ENCODE data around the gene LITAF. TPM values are rescaled to one million over a fixed set of nuclear protein-coding genes. Genes with fewer than 3 reads are reported as not detected.
A peak's percentile ranks its signal among the peaks of the same experiment; 100 is the strongest.
"Not testable (repeated sequence)": the region's sequence is repeated elsewhere in the genome, so short reads cannot be mapped to it uniquely, and the experiment has no call there.

Gene LITAF
- total RNA-seq, 6 experiments from 2014 or later, result 114 to 143 (median 135) TPM

- Mint-ChIP-seq H3K36me3 (ENCODE audit: low read depth) (peaks cover 15% of the 10 kb centered on the region), H3K9me3 (no peaks in the 10 kb centered on the region), H3K27ac (peak overlapping the region; percentile 98)
Observed at GRCh38 chr16:11562411-11562810, 24.3 kb downstream of the LITAF start.

GRCh38 chr16:11561856-11562255, 24.9 kb downstream of the LITAF start:
- H3K27ac Mint-ChIP-seq, result peak overlapping the region; percentile 98
- no peak for TF ChIP-seq CTCF (IDR thresholded peaks at IDR 0.05)
- peaks cover 3% of the 10 kb centered on the region for H3K9me3 Mint-ChIP-seq
- no peak for DNase-seq
- peaks cover 42% of the 10 kb centered on the region for H3K4me1 Mint-ChIP-seq (ENCODE audit: low read depth)
- peaks cover 20% of the 10 kb centered on the region for H3K36me3 Mint-ChIP-seq (ENCODE audit: low read depth)
- H3K27me3 Mint-ChIP-seq (ENCODE audit: insufficient read depth), result no peaks in the 10 kb centered on the region; the same call in 1 of the 2 replicates
- H3K4me3 Mint-ChIP-seq, result peak overlapping the region; percentile 80

More at GRCh38 chr16:11562411-11562810, 24.3 kb downstream of the LITAF start:
- H3K4me1 Mint-ChIP-seq (ENCODE audit: low read depth), result peaks cover 42% of the 10 kb centered on the region
- no peak for TF ChIP-seq CTCF (IDR thresholded peaks at IDR 0.05)
- DNase-seq, result no peak
- no peak overlapping the region for H3K4me3 Mint-ChIP-seq
- no peaks in the 10 kb centered on the region; the same call in 1 of the 2 replicates for H3K27me3 Mint-ChIP-seq (ENCODE audit: insufficient read depth)

- H3K27ac Mint-ChIP-seq, result peak overlapping the region; percentile 98
- peaks cover 40% of the 10 kb centered on the region for H3K4me1 Mint-ChIP-seq (ENCODE audit: low read depth)
- H3K27me3 Mint-ChIP-seq (ENCODE audit: insufficient read depth), result no peaks in the 10 kb centered on the region; the same call in 1 of the 2 replicates
- peaks cover 20% of the 10 kb centered on the region for H3K36me3 Mint-ChIP-seq (ENCODE audit: low read depth)
- H3K4me3 Mint-ChIP-seq, result peak overlapping the region; percentile 80
- peaks cover 7% of the 10 kb centered on the region for H3K9me3 Mint-ChIP-seq
- TF ChIP-seq CTCF (IDR thresholded peaks at IDR 0.05), result no peak
- DNase-seq, result peak; percentile 43
Observed at GRCh38 chr16:11561454-11561805, 25.3 kb downstream of the LITAF start.

GRCh38 chr16:11560701-11561453, 25.8 kb downstream of the LITAF start:
- Mint-ChIP-seq H3K9me3 (peaks cover 12% of the 10 kb centered on the region), H3K36me3 (ENCODE audit: low read depth) (peaks cover 20% of the 10 kb centered on the region), H3K27me3 (ENCODE audit: insufficient read depth) (no peaks in the 10 kb centered on the region; the same call in 1 of the 2 replicates), H3K4me3 (peak overlapping the region; percentile 80), H3K27ac (peak overlapping the region; percentile 98), H3K4me1 (ENCODE audit: low read depth) (peaks cover 35% of the 10 kb centered on the region)
- no peak for TF ChIP-seq CTCF (IDR thresholded peaks at IDR 0.05)
- peak; percentile 43 for DNase-seq

GRCh38 chr16:11558308-11558823, 28.4 kb downstream of the LITAF start:
- Mint-ChIP-seq H3K4me1 (ENCODE audit: low read depth) (peaks cover 26% of the 10 kb centered on the region), H3K36me3 (ENCODE audit: low read depth) (peaks cover 31% of the 10 kb centered on the region), H3K9me3 (peaks cover 15% of the 10 kb centered on the region)
- not testable (repeated sequence) for H3K27me3 Mint-ChIP-seq (ENCODE audit: insufficient read depth); H3K4me3 Mint-ChIP-seq; DNase-seq; H3K27ac Mint-ChIP-seq

GRCh38 chr16:11557801-11558200, 28.9 kb downstream of the LITAF start:
- H3K27ac Mint-ChIP-seq, result peak overlapping the region; percentile 48; the same call in 1 of the 2 replicates
- peaks cover 15% of the 10 kb centered on the region for H3K9me3 Mint-ChIP-seq
- peaks cover 31% of the 10 kb centered on the region for H3K36me3 Mint-ChIP-seq (ENCODE audit: low read depth)
- TF ChIP-seq CTCF (IDR thresholded peaks at IDR 0.05), result no peak
- no peaks in the 10 kb centered on the region; the same call in 1 of the 2 replicates for H3K27me3 Mint-ChIP-seq (ENCODE audit: insufficient read depth)
- H3K4me1 Mint-ChIP-seq (ENCODE audit: low read depth), result peaks cover 24% of the 10 kb centered on the region
- no peak for DNase-seq
- no peak overlapping the region for H3K4me3 Mint-ChIP-seq

Measured in HFFc6 (cell line).